WTC11 (cell line): Measurements from ENCODE around the gene ATP2B3. TPM values are rescaled to one million over a fixed set of nuclear protein-coding genes. Genes with fewer than 3 reads are reported as not detected.

ENCODE experiments used
- ATAC-seq: fragments of 200-7000 bp; cut with Tn5 transposase; 2 replicates; pipeline ENCODE4 v1.10.0; 2021; ENCODE audit warnings: mild to moderate bottlenecking, moderate library complexity
- CTCF ChIA-PET: fragments of 300-600 bp; sonication (Branson Sonifier 250); formaldehyde crosslinking; loops from one replicate; lab custom pipeline; 2021; ENCODE audit warnings: antibody characterized with exemption; lab: Charles Lee
- POLR2A ChIA-PET: fragments of 350-600 bp; sonication (Branson Sonifier 250); formaldehyde crosslinking; loops from one replicate; lab custom pipeline; 2021; ENCODE audit warnings: antibody characterized with exemption; lab: Charles Lee
- DNase-seq: peaks from one replicate; pipeline ENCODE4 v3.0.0; 2021; ENCODE audit warnings: low spot score
- H3K27ac Mint-ChIP-seq: 2 replicates; pipeline ENCODE4 v1.8.0; 2021; ENCODE audit warnings: mixed read lengths
- H3K27me3 Mint-ChIP-seq: 2 replicates; pipeline ENCODE4 v1.8.0; 2021; ENCODE audit warnings: low read depth, mild to moderate bottlenecking, moderate library complexity, mixed read lengths
- H3K36me3 Mint-ChIP-seq: 2 replicates; pipeline ENCODE4 v1.8.0; 2021; ENCODE audit warnings: mixed read lengths
- H3K4me1 Mint-ChIP-seq: 2 replicates; pipeline ENCODE4 v1.8.0; 2022; ENCODE audit warnings: mixed read lengths
- H3K4me3 Mint-ChIP-seq: 2 replicates; pipeline ENCODE4 v1.8.0; 2021; ENCODE audit warnings: mild to moderate bottlenecking, moderate library complexity, mixed read lengths
- H3K9me3 Mint-ChIP-seq: 2 replicates; pipeline ENCODE4 v1.8.0; 2021; ENCODE audit warnings: mixed read lengths
- ELF4 ChIP-seq: sonication (generic); formaldehyde crosslinking; IDR thresholded peaks from 2 replicates; pipeline ENCODE4 v1.8.1; 2022; ENCODE audit warnings: low read depth, mild to moderate bottlenecking, moderate library complexity, missing genetic modification reagents
- ESRRA ChIP-seq: sonication (generic); formaldehyde crosslinking; IDR thresholded peaks from 2 replicates; pipeline ENCODE4 v1.8.1; 2022; ENCODE audit warnings: mild to moderate bottlenecking, missing genetic modification reagents, borderline replicate concordance
- GRHL2 ChIP-seq: fragments of 250-450 bp; sonication (Bioruptor Pico); IDR thresholded peaks from 2 replicates; pipeline ENCODE4 v1.8.0; 2022; ENCODE audit warnings: mild to moderate bottlenecking, moderate library complexity; ENCODE audit not compliant: insufficient replicate concordance, severe bottlenecking
- JUN ChIP-seq: sonication (generic); formaldehyde crosslinking; IDR thresholded peaks from 2 replicates; pipeline ENCODE4 v1.8.0; 2023; ENCODE audit warnings: mild to moderate bottlenecking, missing genetic modification reagents
- NFYB ChIP-seq: sonication (generic); formaldehyde crosslinking; conservative IDR thresholded peaks from 2 replicates; pipeline ENCODE4 v1.8.0; 2022; ENCODE audit warnings: low read depth, missing genetic modification reagents
- NR1H2 ChIP-seq: sonication (generic); formaldehyde crosslinking; IDR thresholded peaks from 2 replicates; pipeline ENCODE4 v1.9.0; 2021; ENCODE audit warnings: mild to moderate bottlenecking, moderate library complexity, missing genetic modification reagents
- OVOL2 ChIP-seq: fragments of 250-450 bp; sonication (Bioruptor Pico); IDR thresholded peaks from 2 replicates; pipeline ENCODE4 v1.9.0; 2021; ENCODE audit warnings: mild to moderate bottlenecking, borderline replicate concordance
- TEAD4 ChIP-seq: sonication (generic); formaldehyde crosslinking; IDR thresholded peaks from 2 replicates; pipeline ENCODE4 v1.8.0; 2022; ENCODE audit warnings: mild to moderate bottlenecking, missing genetic modification reagents
- ZBTB21 ChIP-seq: sonication (generic); formaldehyde crosslinking; IDR thresholded peaks from 2 replicates; pipeline ENCODE4 v1.8.1; 2023; ENCODE audit warnings: mild to moderate bottlenecking, missing genetic modification reagents, borderline replicate concordance
- ZNF219 ChIP-seq: sonication (generic); formaldehyde crosslinking; IDR thresholded peaks from 2 replicates; pipeline ENCODE4 v1.8.0; 2023; ENCODE audit warnings: missing genetic modification reagents, mild to moderate bottlenecking, borderline replicate concordance
- total RNA-seq: library from RNA; stranded (reverse); gene quantifications from 3 replicates; pipeline ENCODE4 v1.2.3, GENCODE V29; 2021
- TF ChIP-seq, protein P1 (sequence below): sonication (generic); formaldehyde crosslinking; IDR thresholded peaks from 2 replicates; pipeline ENCODE4 v1.8.0; 2023; ENCODE audit warnings: mild to moderate bottlenecking, missing genetic modification reagents
- TF ChIP-seq, protein P2 (sequence below): fragments of 250-450 bp; sonication (Bioruptor Pico); conservative IDR thresholded peaks from 2 replicates; pipeline ENCODE4 v1.9.0; 2021; ENCODE audit warnings: mild to moderate bottlenecking
- TF ChIP-seq, protein P3 (sequence below): sonication (generic); formaldehyde crosslinking; IDR thresholded peaks from 2 replicates; pipeline ENCODE4 v1.8.0; 2022; ENCODE audit warnings: mild to moderate bottlenecking, missing genetic modification reagents
- TF ChIP-seq, protein P4 (sequence below): sonication (generic); formaldehyde crosslinking; IDR thresholded peaks from 2 replicates; pipeline ENCODE4 v1.8.0; 2022; ENCODE audit warnings: mild to moderate bottlenecking, missing genetic modification reagents
- TF ChIP-seq, protein P5 (sequence below): sonication (generic); formaldehyde crosslinking; IDR thresholded peaks from 2 replicates; pipeline ENCODE4 v1.8.1; 2023; ENCODE audit warnings: mild to moderate bottlenecking, missing genetic modification reagents, borderline replicate concordance
- TF ChIP-seq, protein P6 (sequence below): fragments of 250-450 bp; sonication (Bioruptor Pico); IDR thresholded peaks from 2 replicates; pipeline ENCODE4 v1.9.0; 2021; ENCODE audit warnings: mild to moderate bottlenecking

The ATP2B3 gene
- total RNA-seq, 1 experiment from 2014 or later: 0.28 TPM

DNA sequence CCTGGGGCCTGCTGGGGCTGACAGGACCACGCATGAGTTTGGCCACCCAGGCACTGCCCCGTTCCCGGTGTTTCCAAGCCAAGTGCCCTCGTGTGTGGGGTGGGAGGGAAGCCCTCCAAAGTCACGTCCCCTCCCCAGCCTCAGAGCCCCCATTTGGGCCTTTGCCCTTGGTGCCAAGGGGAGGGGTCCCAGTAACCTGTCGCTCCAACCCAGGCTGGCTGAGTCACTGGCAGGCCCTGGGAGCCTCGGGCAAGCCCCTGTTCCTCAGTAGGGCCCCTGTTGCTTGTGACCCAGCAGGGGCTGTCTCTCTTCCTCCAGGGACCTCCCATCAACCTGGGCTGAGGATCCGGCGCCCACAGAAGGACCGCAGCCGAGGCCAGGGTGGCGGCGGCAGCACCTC is 36.4 kb upstream of the ATP2B3 start:
- peaks cover 13% of the 10 kb centered on the region for H3K4me1 Mint-ChIP-seq
- ATAC-seq (no peak), DNase-seq (no peak)
- peaks cover 11% of the 10 kb centered on the region for H3K27me3 Mint-ChIP-seq
- POLR2A ChIA-PET: no interaction called here
- no peak overlapping the region for H3K27ac Mint-ChIP-seq
- no peaks in the 10 kb centered on the region for H3K9me3 Mint-ChIP-seq
- no peak overlapping the region for H3K4me3 Mint-ChIP-seq
- TF ChIP-seq, protein P1, sequence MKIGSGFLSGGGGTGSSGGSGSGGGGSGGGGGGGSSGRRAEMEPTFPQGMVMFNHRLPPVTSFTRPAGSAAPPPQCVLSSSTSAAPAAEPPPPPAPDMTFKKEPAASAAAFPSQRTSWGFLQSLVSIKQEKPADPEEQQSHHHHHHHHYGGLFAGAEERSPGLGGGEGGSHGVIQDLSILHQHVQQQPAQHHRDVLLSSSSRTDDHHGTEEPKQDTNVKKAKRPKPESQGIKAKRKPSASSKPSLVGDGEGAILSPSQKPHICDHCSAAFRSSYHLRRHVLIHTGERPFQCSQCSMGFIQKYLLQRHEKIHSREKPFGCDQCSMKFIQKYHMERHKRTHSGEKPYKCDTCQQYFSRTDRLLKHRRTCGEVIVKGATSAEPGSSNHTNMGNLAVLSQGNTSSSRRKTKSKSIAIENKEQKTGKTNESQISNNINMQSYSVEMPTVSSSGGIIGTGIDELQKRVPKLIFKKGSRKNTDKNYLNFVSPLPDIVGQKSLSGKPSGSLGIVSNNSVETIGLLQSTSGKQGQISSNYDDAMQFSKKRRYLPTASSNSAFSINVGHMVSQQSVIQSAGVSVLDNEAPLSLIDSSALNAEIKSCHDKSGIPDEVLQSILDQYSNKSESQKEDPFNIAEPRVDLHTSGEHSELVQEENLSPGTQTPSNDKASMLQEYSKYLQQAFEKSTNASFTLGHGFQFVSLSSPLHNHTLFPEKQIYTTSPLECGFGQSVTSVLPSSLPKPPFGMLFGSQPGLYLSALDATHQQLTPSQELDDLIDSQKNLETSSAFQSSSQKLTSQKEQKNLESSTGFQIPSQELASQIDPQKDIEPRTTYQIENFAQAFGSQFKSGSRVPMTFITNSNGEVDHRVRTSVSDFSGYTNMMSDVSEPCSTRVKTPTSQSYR (CRISPR knock-in tag): no peak
- TF ChIP-seq NR1H2 (CRISPR knock-in tag) (no peak), JUN (no peak), GRHL2 (CRISPR knock-in tag) (no peak), OVOL2 (no peak), ZBTB21 (no peak)
- TF ChIP-seq, protein P2, sequence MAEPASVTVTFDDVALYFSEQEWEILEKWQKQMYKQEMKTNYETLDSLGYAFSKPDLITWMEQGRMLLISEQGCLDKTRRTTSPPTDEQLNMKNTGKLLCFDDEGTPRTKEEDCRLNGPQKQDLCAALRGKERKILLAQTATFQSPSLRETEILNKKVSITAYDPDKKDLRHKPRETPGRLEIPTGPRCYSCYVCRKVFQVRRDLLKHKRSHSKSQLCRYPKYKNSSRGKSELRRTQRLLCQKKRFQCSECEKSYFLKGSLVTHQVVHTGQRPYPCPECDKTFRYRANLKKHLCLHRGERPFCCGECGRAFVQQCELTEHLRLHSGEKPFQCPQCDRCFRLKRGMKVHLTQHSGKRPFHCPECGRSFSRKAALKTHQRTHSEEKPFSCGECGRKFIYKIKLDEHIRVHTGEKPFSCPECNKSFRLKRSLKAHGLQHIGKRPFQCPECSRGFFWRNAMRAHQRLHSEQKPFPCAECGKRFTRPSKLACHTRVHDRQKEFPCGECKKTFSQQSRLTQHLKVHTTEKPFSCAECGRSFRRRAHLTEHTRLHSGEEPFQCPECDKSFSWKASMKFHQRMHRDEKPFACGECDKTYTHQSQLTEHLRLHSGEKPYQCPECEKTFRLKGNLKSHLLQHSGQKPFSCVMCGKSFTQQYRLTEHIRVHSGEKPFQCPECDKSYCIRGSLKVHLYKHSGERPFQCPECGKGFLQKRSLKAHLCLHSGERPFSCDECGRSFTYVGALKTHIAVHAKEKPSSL (CRISPR knock-in tag): no peak
- TF ChIP-seq, protein P3, sequence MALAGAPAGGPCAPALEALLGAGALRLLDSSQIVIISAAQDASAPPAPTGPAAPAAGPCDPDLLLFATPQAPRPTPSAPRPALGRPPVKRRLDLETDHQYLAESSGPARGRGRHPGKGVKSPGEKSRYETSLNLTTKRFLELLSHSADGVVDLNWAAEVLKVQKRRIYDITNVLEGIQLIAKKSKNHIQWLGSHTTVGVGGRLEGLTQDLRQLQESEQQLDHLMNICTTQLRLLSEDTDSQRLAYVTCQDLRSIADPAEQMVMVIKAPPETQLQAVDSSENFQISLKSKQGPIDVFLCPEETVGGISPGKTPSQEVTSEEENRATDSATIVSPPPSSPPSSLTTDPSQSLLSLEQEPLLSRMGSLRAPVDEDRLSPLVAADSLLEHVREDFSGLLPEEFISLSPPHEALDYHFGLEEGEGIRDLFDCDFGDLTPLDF (CRISPR knock-in tag): no peak
- H3K36me3 Mint-ChIP-seq: no peaks in the 10 kb centered on the region
- CTCF ChIA-PET: interaction anchor here (0.8 to 2.0 kb wide), 4 partner anchors 10 to 58 kb away, joined by 3 to 10 read pairs (median 4); partner anchors contain the start of gene HAUS7

DNA sequence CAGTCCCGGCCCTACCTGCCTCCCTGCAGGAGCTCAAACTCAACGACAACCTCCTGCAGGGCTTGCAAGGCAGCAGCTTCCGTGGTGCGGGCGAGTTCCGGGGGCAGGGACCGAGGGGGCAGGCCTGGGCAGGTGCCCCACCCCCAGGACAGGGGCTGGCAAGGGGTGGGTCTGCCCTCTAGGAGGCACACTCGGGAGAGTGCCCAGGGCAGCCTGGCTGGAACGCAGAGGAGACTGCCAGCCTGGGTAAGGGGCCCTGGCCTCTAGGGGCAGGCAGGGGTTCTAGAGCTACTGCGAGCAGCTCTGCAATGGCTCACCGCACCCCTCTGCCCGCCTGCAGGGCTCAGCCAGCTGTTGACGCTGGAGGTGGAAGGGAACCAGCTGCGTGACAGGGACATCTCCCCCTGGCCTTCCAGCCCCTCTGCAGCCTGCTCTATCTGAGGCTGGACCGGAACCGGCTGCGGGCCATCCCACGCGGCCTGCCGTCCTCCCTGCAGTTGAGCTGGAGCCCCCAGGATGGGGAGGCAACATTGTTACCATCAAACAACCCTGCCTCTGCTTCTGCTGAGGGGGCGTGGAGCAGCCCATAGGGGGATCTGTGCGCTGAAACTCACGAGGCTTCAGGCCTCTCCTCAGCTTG is 34.9 kb upstream of the ATP2B3 start:
- Mint-ChIP-seq H3K4me1 (peaks cover 7% of the 10 kb centered on the region), H3K27ac (no peak overlapping the region), H3K4me3 (no peak overlapping the region), H3K27me3 (peaks cover 4% of the 10 kb centered on the region; the same call in 1 of the 2 replicates), H3K9me3 (no peaks in the 10 kb centered on the region), H3K36me3 (no peaks in the 10 kb centered on the region)
- TF ChIP-seq, protein P4, sequence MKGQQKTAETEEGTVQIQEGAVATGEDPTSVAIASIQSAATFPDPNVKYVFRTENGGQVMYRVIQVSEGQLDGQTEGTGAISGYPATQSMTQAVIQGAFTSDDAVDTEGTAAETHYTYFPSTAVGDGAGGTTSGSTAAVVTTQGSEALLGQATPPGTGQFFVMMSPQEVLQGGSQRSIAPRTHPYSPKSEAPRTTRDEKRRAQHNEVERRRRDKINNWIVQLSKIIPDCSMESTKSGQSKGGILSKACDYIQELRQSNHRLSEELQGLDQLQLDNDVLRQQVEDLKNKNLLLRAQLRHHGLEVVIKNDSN: no peak
- no peak for TF ChIP-seq OVOL2
- TF ChIP-seq TEAD4 (CRISPR knock-in tag): no peak
- CTCF ChIA-PET: interaction anchor here (0.7 to 2.0 kb wide), 9 partner anchors 9 to 541 kb away, joined by 3 to 10 read pairs (median 4); partner anchors contain the start of gene HAUS7
- ATAC-seq (peak; percentile 31), DNase-seq (no peak)
- POLR2A ChIA-PET: no interaction called here

DNA sequence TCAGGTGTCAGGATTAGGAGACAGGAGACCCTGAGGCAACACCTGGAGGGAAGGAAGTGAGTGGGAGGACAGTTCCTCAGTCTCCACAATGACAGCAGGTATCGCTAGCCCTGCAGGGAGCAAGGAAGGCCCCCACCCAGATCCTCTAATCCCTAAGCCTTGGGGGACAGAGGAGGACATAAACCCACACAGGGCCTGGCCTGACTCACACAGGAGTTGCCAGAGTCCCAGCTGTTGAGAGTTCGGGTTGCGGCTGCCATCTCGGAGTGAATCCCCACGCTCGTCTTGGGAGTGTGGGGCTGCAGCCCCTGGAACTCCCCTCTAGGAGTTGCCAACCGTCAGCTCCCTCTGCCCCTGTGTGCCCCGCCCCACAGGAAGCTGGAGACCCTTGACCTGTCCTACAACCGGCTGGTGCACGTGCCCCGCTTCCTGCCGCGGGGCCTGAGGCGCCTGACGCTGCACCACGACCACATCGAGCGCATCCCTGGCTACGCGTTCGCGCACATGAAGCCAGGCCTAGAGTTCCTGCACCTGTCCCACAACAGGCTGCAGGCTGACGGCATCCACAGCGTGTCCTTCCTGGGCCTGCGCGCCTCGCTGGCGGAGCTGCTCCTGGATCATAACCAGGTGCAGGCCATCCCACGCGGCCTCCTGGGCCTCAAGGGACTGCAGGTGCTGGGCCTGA is 31.9 kb upstream of the ATP2B3 start:
- H3K9me3 Mint-ChIP-seq: no peaks in the 10 kb centered on the region
- no peaks in the 10 kb centered on the region for H3K36me3 Mint-ChIP-seq
- no peak overlapping the region for H3K27ac Mint-ChIP-seq
- no peak overlapping the region for H3K4me3 Mint-ChIP-seq
- ATAC-seq: no peak
- H3K4me1 Mint-ChIP-seq: no peaks in the 10 kb centered on the region
- POLR2A ChIA-PET: no interaction called here
- DNase-seq: no peak
- CTCF ChIA-PET: interaction anchor here (1.5 kb wide), 1 partner anchor 15 kb away, joined by 8 read pairs; the partner anchor contains the start of gene HAUS7
- no peaks in the 10 kb centered on the region; the same call in 1 of the 2 replicates for H3K27me3 Mint-ChIP-seq
- TF ChIP-seq ESRRA (no peak), ZNF219 (CRISPR knock-in tag) (no peak), NFYB (CRISPR knock-in tag) (no peak), ELF4 (CRISPR knock-in tag) (no peak)
- TF ChIP-seq, protein P5, sequence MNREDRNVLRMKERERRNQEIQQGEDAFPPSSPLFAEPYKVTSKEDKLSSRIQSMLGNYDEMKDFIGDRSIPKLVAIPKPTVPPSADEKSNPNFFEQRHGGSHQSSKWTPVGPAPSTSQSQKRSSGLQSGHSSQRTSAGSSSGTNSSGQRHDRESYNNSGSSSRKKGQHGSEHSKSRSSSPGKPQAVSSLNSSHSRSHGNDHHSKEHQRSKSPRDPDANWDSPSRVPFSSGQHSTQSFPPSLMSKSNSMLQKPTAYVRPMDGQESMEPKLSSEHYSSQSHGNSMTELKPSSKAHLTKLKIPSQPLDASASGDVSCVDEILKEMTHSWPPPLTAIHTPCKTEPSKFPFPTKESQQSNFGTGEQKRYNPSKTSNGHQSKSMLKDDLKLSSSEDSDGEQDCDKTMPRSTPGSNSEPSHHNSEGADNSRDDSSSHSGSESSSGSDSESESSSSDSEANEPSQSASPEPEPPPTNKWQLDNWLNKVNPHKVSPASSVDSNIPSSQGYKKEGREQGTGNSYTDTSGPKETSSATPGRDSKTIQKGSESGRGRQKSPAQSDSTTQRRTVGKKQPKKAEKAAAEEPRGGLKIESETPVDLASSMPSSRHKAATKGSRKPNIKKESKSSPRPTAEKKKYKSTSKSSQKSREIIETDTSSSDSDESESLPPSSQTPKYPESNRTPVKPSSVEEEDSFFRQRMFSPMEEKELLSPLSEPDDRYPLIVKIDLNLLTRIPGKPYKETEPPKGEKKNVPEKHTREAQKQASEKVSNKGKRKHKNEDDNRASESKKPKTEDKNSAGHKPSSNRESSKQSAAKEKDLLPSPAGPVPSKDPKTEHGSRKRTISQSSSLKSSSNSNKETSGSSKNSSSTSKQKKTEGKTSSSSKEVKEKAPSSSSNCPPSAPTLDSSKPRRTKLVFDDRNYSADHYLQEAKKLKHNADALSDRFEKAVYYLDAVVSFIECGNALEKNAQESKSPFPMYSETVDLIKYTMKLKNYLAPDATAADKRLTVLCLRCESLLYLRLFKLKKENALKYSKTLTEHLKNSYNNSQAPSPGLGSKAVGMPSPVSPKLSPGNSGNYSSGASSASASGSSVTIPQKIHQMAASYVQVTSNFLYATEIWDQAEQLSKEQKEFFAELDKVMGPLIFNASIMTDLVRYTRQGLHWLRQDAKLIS (CRISPR knock-in tag): no peak
- TF ChIP-seq, protein P6, sequence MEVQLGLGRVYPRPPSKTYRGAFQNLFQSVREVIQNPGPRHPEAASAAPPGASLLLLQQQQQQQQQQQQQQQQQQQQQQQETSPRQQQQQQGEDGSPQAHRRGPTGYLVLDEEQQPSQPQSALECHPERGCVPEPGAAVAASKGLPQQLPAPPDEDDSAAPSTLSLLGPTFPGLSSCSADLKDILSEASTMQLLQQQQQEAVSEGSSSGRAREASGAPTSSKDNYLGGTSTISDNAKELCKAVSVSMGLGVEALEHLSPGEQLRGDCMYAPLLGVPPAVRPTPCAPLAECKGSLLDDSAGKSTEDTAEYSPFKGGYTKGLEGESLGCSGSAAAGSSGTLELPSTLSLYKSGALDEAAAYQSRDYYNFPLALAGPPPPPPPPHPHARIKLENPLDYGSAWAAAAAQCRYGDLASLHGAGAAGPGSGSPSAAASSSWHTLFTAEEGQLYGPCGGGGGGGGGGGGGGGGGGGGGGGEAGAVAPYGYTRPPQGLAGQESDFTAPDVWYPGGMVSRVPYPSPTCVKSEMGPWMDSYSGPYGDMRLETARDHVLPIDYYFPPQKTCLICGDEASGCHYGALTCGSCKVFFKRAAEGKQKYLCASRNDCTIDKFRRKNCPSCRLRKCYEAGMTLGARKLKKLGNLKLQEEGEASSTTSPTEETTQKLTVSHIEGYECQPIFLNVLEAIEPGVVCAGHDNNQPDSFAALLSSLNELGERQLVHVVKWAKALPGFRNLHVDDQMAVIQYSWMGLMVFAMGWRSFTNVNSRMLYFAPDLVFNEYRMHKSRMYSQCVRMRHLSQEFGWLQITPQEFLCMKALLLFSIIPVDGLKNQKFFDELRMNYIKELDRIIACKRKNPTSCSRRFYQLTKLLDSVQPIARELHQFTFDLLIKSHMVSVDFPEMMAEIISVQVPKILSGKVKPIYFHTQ (CRISPR knock-in tag): no peak
